CD14-positive monocyte (primary cell): ENCODE results near the gene LGR5. TPM values are rescaled to one million over a fixed set of nuclear protein-coding genes. Genes with fewer than 3 reads are reported as not detected.

ENCODE experiments used
- DNase-seq, 3 donors: peaks; one replicate each; pipeline ENCODE4 v3.0.0-alpha.2; 2011 to 2022
- H2AFZ ChIP-seq: 2 replicates; pipeline ENCODE4 v1.6.0; 2012; ENCODE audit warnings: mild to moderate bottlenecking, low read depth, low read length, inconsistent platforms; ENCODE audit not compliant: insufficient read depth, poor library complexity, severe bottlenecking
- H3K27ac ChIP-seq, 2 donors: 1 replicate in 1 of 2; 2 replicates in 1 of 2; pipeline ENCODE4 v1.5.1; 2012 to 2013; ENCODE audit warnings: low read length in 2 of 2, control low read depth in 1 of 2, inconsistent platforms in 1 of 2, low read depth in 1 of 2, mild to moderate bottlenecking in 1 of 2
- H3K27me3 ChIP-seq, 2 donors: one replicate each; pipeline versions ENCODE4 v1.6.0 to v1.6.1; 2011 to 2013; ENCODE audit warnings: low read length in 2 of 2; ENCODE audit not compliant: control insufficient read depth in 2 of 2, insufficient read depth in 2 of 2
- H3K36me3 ChIP-seq, 2 donors: replicated peaks in 1 of 2; 1 replicate in 1 of 2; 2 replicates in 1 of 2; pipeline versions ENCODE4 v1.5.1 to v1.6.1; 2012 to 2013; ENCODE audit warnings: low read length in 2 of 2, control low read depth in 1 of 2, inconsistent platforms in 1 of 2, mild to moderate bottlenecking in 1 of 2; ENCODE audit not compliant: insufficient read depth in 2 of 2, control insufficient read depth in 1 of 2
- H3K4me1 ChIP-seq, 2 donors: 1 replicate in 1 of 2; 2 replicates in 1 of 2; pipeline versions ENCODE4 v1.5.1 to v1.6.1; 2012 to 2013; ENCODE audit warnings: low read length in 2 of 2, control low read depth in 1 of 2, inconsistent platforms in 1 of 2, mild to moderate bottlenecking in 1 of 2, moderate library complexity in 1 of 2; ENCODE audit not compliant: insufficient read depth in 2 of 2, control insufficient read depth in 1 of 2
- H3K4me2 ChIP-seq: replicated peaks from 2 replicates; pipeline ENCODE3; 2012; ENCODE audit warnings: low read length, moderate library complexity, mild to moderate bottlenecking; ENCODE audit not compliant: poor library complexity, severe bottlenecking; ENCODE audit errors: extremely low read depth
- H3K4me3 ChIP-seq, 3 experiments: fragments of 200-600 bp in 1 of 3; sonication (generic) in 1 of 3; replicated peaks in 1 of 3; 1 replicate in 2 of 3; 2 replicates in 1 of 3; pipeline ENCODE4 v1.5.1; 2011 to 2013; ENCODE audit warnings: low read length in 3 of 3, mild to moderate bottlenecking in 3 of 3, control low read depth in 2 of 3, low read depth in 2 of 3, inconsistent platforms in 1 of 3, moderate library complexity in 1 of 3
- H3K79me2 ChIP-seq: 2 replicates; pipeline ENCODE4 v1.6.0; 2012; ENCODE audit warnings: mild to moderate bottlenecking, control low read depth, inconsistent platforms, low read length, moderate library complexity; ENCODE audit not compliant: insufficient read depth
- H3K9ac ChIP-seq: 2 replicates; pipeline ENCODE4 v1.6.0; 2017; ENCODE audit warnings: low read length, mild to moderate bottlenecking; ENCODE audit not compliant: insufficient read depth, poor library complexity, severe bottlenecking
- H3K9me3 ChIP-seq, 2 donors: replicated peaks in 1 of 2; 1 replicate in 1 of 2; 2 replicates in 1 of 2; pipeline versions ENCODE4 v1.5.1 to v1.6.1; 2012 to 2013; ENCODE audit warnings: low read length in 2 of 2, control low read depth in 1 of 2; ENCODE audit not compliant: control insufficient read depth in 1 of 2, insufficient read depth in 1 of 2
- H4K20me1 ChIP-seq: 2 replicates; pipeline ENCODE4 v1.6.0; 2012; ENCODE audit warnings: mild to moderate bottlenecking, low read length, control low read depth, moderate library complexity; ENCODE audit not compliant: insufficient read depth
- H3K27ac Mint-ChIP-seq, 7 donors: one replicate each; pipeline ENCODE4 v1.8.0; 2020; ENCODE audit warnings: mild to moderate bottlenecking in 7 of 7, mixed read lengths in 7 of 7, moderate library complexity in 6 of 7, inconsistent platforms in 2 of 7
- H3K27me3 Mint-ChIP-seq, 3 donors: one replicate each; pipeline ENCODE4 v1.8.0; 2021 to 2022; ENCODE audit warnings: low read depth in 3 of 3, mild to moderate bottlenecking in 3 of 3, mixed read lengths in 3 of 3, moderate library complexity in 3 of 3, inconsistent platforms in 1 of 3
- H3K36me3 Mint-ChIP-seq, 2 donors: one replicate each; pipeline ENCODE4 v1.8.0; 2020; ENCODE audit warnings: mixed read lengths in 2 of 2, inconsistent platforms in 1 of 2, mild to moderate bottlenecking in 1 of 2
- H3K4me1 Mint-ChIP-seq: one replicate; pipeline ENCODE4 v1.8.0; 2020; ENCODE audit warnings: mild to moderate bottlenecking, mixed read lengths
- H3K4me3 Mint-ChIP-seq, 2 donors: one replicate each; pipeline ENCODE4 v1.8.0; 2020; ENCODE audit warnings: mild to moderate bottlenecking in 2 of 2, mixed read lengths in 2 of 2, moderate library complexity in 1 of 2
- H3K9me3 Mint-ChIP-seq, 7 donors: one replicate each; pipeline ENCODE4 v1.8.0; 2020 to 2022; ENCODE audit warnings: mixed read lengths in 7 of 7, mild to moderate bottlenecking in 6 of 7, moderate library complexity in 6 of 7, inconsistent platforms in 2 of 7
- WGBS: methylation state at CpG from one replicate; pipeline ENCODE4 v1.1.5; 2013; ENCODE audit warnings: missing lambda C conversion rate; ENCODE audit not compliant: insufficient coverage; 5-methylcytosine and 5-hydroxymethylcytosine counted together
- intact Hi-C, 2 donors: fragments of 100-400 bp; cut with micrococcal nuclease; formaldehyde crosslinking; loops; one replicate each; pipeline versions ENCODE4 v1.15.0 to v1.15.1; 2023
- polyA plus RNA-seq, 3 donors: library from polyadenylated mRNA; depleted of rRNA in 1 of 3; unstranded in 2 of 3; stranded (reverse) in 1 of 3; fragments of 300-500 nt in 2 of 3; fragments of >200 nt in 1 of 3; fragmentation: Illumina TruSeq in 2 of 3; gene quantifications; 1 replicate in 2 of 3; 2 replicates in 1 of 3; pipeline ENCODE4 v1.2.3, GENCODE V29; 2012 to 2021
- TF ChIP-seq, protein P1 (sequence below): fragments of 200-600 bp; IDR thresholded peaks from one replicate; pipeline ENCODE4 v1.8.0; 2022; ENCODE audit warnings: antibody characterized with exemption, mild to moderate bottlenecking

The LGR5 gene
- polyA plus RNA-seq, 3 donors = not detected

GRCh38 chr12:71436696-71437095 lies 2.9 kb upstream of the LGR5 start:
- TF ChIP-seq, protein P1, sequence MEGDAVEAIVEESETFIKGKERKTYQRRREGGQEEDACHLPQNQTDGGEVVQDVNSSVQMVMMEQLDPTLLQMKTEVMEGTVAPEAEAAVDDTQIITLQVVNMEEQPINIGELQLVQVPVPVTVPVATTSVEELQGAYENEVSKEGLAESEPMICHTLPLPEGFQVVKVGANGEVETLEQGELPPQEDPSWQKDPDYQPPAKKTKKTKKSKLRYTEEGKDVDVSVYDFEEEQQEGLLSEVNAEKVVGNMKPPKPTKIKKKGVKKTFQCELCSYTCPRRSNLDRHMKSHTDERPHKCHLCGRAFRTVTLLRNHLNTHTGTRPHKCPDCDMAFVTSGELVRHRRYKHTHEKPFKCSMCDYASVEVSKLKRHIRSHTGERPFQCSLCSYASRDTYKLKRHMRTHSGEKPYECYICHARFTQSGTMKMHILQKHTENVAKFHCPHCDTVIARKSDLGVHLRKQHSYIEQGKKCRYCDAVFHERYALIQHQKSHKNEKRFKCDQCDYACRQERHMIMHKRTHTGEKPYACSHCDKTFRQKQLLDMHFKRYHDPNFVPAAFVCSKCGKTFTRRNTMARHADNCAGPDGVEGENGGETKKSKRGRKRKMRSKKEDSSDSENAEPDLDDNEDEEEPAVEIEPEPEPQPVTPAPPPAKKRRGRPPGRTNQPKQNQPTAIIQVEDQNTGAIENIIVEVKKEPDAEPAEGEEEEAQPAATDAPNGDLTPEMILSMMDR = no peak
- Mint-ChIP-seq H3K4me3 (no peak overlapping the region), H3K36me3 (no peaks in the 10 kb centered on the region), H3K27me3 (peaks cover 34 to 50% (median 38%) of the 10 kb centered on the region in 3 donors), H3K4me1 (peaks cover 16% of the 10 kb centered on the region), H3K27ac (no peak overlapping the region), H3K9me3 (peaks cover 15 to 41% (median 32%) of the 10 kb centered on the region in 7 donors)
- DNase-seq = no peak
- Histone ChIP-seq H3K27ac (no peak overlapping the region), H4K20me1 (no peaks in the 10 kb centered on the region), H2AFZ (no peak overlapping the region), H3K4me2 (no peak overlapping the region), H3K27me3 (peaks cover 31 to 43% of the 10 kb centered on the region in 2 donors), H3K79me2 (no peaks in the 10 kb centered on the region), H3K4me1 (peaks cover 6 to 16% of the 10 kb centered on the region in 2 donors), H3K4me3 (no peak overlapping the region), H3K9ac (no peak overlapping the region), H3K36me3 (no peaks in the 10 kb centered on the region), H3K9me3 (peaks cover 9 to 54% of the 10 kb centered on the region in 2 donors)
- intact Hi-C loops = no loop called here

- Mint-ChIP-seq H3K36me3 (no peaks in the 10 kb centered on the region), H3K4me3 (peak overlapping the region in 1 of 2 donors; percentile 72), H3K4me1 (peaks cover 16% of the 10 kb centered on the region), H3K27ac (no peak overlapping the region), H3K27me3 (peaks cover 39 to 60% (median 51%) of the 10 kb centered on the region in 3 donors), H3K9me3 (peaks cover 15 to 39% (median 32%) of the 10 kb centered on the region in 7 donors)
- Histone ChIP-seq H3K4me1 (peaks cover 6 to 16% of the 10 kb centered on the region in 2 donors), H3K4me2 (no peak overlapping the region), H3K27me3 (peaks cover 40 to 57% of the 10 kb centered on the region in 2 donors), H3K27ac (no peak overlapping the region), H3K9me3 (peaks cover 9 to 54% of the 10 kb centered on the region in 2 donors), H3K9ac (no peak overlapping the region), H2AFZ (no peak overlapping the region), H3K79me2 (no peaks in the 10 kb centered on the region), H4K20me1 (no peaks in the 10 kb centered on the region), H3K4me3 (no peak overlapping the region), H3K36me3 (no peaks in the 10 kb centered on the region)
- intact Hi-C loops = no loop called here
- WGBS = 27% methylated on average over 4 of the region's 17 CpGs
- TF ChIP-seq, protein P1 = no peak
- DNase-seq = no peak
Observed at GRCh38 chr12:71438670-71439361, 782 bp upstream of the LGR5 start.
